ENCODE data around the gene IPPK.

DNA sequence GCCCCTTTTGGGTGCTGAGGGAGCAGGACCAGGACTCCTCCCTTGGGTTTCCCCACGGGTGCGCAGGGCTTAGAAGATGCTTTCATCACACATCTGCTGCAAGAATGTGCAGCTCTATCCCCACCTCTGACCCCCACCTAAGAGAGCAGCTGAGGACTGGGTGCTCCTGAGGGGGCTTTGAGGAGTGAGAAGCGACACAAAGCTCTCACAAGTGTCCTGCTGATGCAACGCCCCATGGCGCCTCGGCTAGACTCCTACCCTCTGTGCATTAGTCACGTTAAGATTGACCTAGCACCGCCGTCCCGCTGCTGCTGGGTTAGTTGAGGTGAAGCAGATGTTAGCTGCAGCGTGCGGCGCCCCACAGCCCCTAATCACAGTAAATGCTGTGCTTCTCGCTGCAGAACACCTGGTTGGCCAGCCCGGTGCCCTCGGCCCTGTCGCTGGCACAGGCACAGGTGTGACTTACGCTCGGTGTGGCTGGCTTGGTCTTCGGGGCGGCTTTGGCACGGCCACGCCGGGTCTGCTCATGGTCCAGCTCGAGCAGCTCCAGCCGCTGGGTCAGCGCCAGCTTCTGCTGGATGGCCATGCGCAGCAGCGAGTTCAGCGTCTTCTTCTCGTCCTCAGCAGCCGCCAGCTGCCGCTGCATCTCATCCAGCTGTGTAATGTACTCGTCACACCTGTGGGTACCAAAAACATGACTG, 45.0 kb upstream of the IPPK start:
- TF ChIP-seq, protein P1, sequence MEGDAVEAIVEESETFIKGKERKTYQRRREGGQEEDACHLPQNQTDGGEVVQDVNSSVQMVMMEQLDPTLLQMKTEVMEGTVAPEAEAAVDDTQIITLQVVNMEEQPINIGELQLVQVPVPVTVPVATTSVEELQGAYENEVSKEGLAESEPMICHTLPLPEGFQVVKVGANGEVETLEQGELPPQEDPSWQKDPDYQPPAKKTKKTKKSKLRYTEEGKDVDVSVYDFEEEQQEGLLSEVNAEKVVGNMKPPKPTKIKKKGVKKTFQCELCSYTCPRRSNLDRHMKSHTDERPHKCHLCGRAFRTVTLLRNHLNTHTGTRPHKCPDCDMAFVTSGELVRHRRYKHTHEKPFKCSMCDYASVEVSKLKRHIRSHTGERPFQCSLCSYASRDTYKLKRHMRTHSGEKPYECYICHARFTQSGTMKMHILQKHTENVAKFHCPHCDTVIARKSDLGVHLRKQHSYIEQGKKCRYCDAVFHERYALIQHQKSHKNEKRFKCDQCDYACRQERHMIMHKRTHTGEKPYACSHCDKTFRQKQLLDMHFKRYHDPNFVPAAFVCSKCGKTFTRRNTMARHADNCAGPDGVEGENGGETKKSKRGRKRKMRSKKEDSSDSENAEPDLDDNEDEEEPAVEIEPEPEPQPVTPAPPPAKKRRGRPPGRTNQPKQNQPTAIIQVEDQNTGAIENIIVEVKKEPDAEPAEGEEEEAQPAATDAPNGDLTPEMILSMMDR (IDR thresholded peaks at IDR 0.05): no peak
- no peak for TF ChIP-seq POLR2A (IDR thresholded peaks at IDR 0.05)

Measured in heart left ventricle (tissue), 13 donors.